Loucy (cell line): ENCODE results near the gene MRPL42.
"Not testable (repeated sequence)": the region's sequence is repeated elsewhere in the genome, so short reads cannot be mapped to it uniquely, and the experiment has no call there.

Source experiments
- EZH2phosphoT487 ChIP-seq: fragments of 200-600 bp; IDR thresholded peaks from 2 replicates; pipeline ENCODE4 v1.6.1; 2018; ENCODE audit warnings: antibody characterized with exemption, mild to moderate bottlenecking, moderate library complexity, borderline replicate concordance
- TF ChIP-seq, protein P1 (sequence below): fragments of 200-600 bp; sonication (generic); conservative IDR thresholded peaks from 2 replicates; pipeline ENCODE4 v1.5.1; 2014; ENCODE audit warnings: mild to moderate bottlenecking, antibody characterized with exemption, low read length

DNA sequence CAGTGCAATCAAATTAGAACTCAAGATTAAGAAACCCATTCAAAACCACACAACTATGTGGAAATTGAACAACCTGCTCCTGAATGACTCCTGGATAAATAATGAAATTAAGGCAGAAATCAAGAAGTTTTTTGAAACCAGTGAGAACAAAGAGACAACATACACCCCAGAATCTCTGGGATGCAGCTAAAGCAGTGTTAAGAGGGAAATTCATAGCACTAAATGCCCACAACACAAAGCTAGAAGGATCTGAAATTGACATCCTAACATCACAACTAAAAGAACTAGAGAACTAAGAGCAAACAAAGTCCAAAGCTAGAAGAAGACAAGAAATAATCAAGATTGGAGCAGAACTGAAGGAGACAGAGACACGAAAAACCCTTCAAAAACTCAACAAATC, 91.4 kb downstream of the MRPL42 start:
- TF ChIP-seq, protein P1, sequence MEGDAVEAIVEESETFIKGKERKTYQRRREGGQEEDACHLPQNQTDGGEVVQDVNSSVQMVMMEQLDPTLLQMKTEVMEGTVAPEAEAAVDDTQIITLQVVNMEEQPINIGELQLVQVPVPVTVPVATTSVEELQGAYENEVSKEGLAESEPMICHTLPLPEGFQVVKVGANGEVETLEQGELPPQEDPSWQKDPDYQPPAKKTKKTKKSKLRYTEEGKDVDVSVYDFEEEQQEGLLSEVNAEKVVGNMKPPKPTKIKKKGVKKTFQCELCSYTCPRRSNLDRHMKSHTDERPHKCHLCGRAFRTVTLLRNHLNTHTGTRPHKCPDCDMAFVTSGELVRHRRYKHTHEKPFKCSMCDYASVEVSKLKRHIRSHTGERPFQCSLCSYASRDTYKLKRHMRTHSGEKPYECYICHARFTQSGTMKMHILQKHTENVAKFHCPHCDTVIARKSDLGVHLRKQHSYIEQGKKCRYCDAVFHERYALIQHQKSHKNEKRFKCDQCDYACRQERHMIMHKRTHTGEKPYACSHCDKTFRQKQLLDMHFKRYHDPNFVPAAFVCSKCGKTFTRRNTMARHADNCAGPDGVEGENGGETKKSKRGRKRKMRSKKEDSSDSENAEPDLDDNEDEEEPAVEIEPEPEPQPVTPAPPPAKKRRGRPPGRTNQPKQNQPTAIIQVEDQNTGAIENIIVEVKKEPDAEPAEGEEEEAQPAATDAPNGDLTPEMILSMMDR = not testable (repeated sequence)
- not testable (repeated sequence) for TF ChIP-seq EZH2phosphoT487
